Coronary artery (tissue), 2 donors: ENCODE data around the gene ST3GAL3.

ENCODE experiments used
- DNase-seq: peaks from one replicate; pipeline ENCODE4 v3.0.0-alpha.2; 2017; ENCODE audit warnings: low spot score
- H3K27ac ChIP-seq, 2 donors: fragments of 200-600 bp; sonication (generic); one replicate each; pipeline ENCODE4 v1.5.1; 2016 to 2019
- H3K4me3 ChIP-seq: fragments of 200-600 bp; sonication (generic); 2 replicates; pipeline ENCODE4 v1.5.1; 2016; ENCODE audit warnings: mild to moderate bottlenecking, moderate library complexity
- CTCF ChIP-seq: fragments of 200-600 bp; sonication (generic); IDR thresholded peaks from one replicate; pipeline ENCODE4 v1.5.1; 2019; ENCODE audit warnings: antibody characterized with exemption

Gene ST3GAL3

GRCh38 chr1:43867976-43868740, 160.8 kb downstream of the ST3GAL3 start:
- Histone ChIP-seq H3K27ac (peak overlapping the region; percentile 32 to 56), H3K4me3 (no peak overlapping the region)
- TF ChIP-seq CTCF, result no peak
- peak; percentile 60 for DNase-seq

- no peak for DNase-seq
- peak overlapping the region; percentile 32 to 56 for H3K27ac ChIP-seq
- H3K4me3 ChIP-seq, result no peak overlapping the region
- no peak for TF ChIP-seq CTCF
Observed at GRCh38 chr1:43868741-43869067, 161.4 kb downstream of the ST3GAL3 start.

- TF ChIP-seq CTCF, result no peak
- DNase-seq, result peak; percentile 68
- Histone ChIP-seq H3K27ac (no peak overlapping the region), H3K4me3 (no peak overlapping the region)
Observed at GRCh38 chr1:43870306-43870705, 163.0 kb downstream of the ST3GAL3 start.

- Histone ChIP-seq H3K4me3 (no peak overlapping the region), H3K27ac (no peak overlapping the region)
- no peak for TF ChIP-seq CTCF
- DNase-seq, result no peak
Observed at GRCh38 chr1:43871181-43871910, 164.0 kb downstream of the ST3GAL3 start.

GRCh38 chr1:43872280-43872679, 164.9 kb downstream of the ST3GAL3 start:
- peak; percentile 26 for DNase-seq
- Histone ChIP-seq H3K27ac (no peak overlapping the region), H3K4me3 (no peak overlapping the region)
- no peak for TF ChIP-seq CTCF

- TF ChIP-seq CTCF, result no peak
- H3K4me3 ChIP-seq, result no peak overlapping the region
- no peak for DNase-seq
- H3K27ac ChIP-seq, result no peak overlapping the region
Observed at GRCh38 chr1:43873851-43874250, 166.5 kb downstream of the ST3GAL3 start.

- H3K4me3 ChIP-seq, result no peak overlapping the region
- DNase-seq, result no peak
- no peak overlapping the region for H3K27ac ChIP-seq
- no peak for TF ChIP-seq CTCF
Observed at GRCh38 chr1:43874716-43875115, 167.4 kb downstream of the ST3GAL3 start.
